ENCODE data around the gene XRCC4. TPM values are rescaled to one million over a fixed set of nuclear protein-coding genes. Genes with fewer than 3 reads are reported as not detected.

Gene XRCC4
- total and polyA plus RNA-seq, 9 of the 15 experiments (the other 6 are each of a cell fraction or from before 2014, with no cell fraction given), result 13.6 to 61.6 (median 22.4) TPM

- TF ChIP-seq PKNOX1 (IDR thresholded peaks at IDR 0.05), result peak; percentile 82
- TF ChIP-seq RAD51 (IDR thresholded peaks at IDR 0.05; ENCODE audit: borderline replicate concordance, low read depth), result no peak
- peak; percentile 27; the same call in 1 of the 2 replicates for TF ChIP-seq PBX2 (CRISPR knock-in tag; IDR thresholded peaks at IDR 0.05; ENCODE audit: low read depth)
- peak; percentile 97 for TF ChIP-seq PBX2 (tag; conservative IDR thresholded peaks at IDR 0.05; ENCODE audit: low read depth)
- TF ChIP-seq MEIS2 (IDR thresholded peaks at IDR 0.05; ENCODE audit: partially characterized antibody), result peak; percentile 98
- TF ChIP-seq FOXA1 (IDR thresholded peaks at IDR 0.05; ENCODE audit: borderline replicate concordance), result peak; percentile 82
- peak; percentile 79 for TF ChIP-seq NFIC (IDR thresholded peaks at IDR 0.05)
- peak; percentile 35; the same call in 1 of the 2 replicates for TF ChIP-seq SOX6 (IDR thresholded peaks at IDR 0.05)
- peak; percentile 65; the same call in 1 of the 2 replicates for TF ChIP-seq SMARCE1 (IDR thresholded peaks at IDR 0.05)
Observed at GRCh38 chr5:83265318-83265717, 188.0 kb downstream of the XRCC4 start (continued).

- FAIRE-seq, result no peak
- Histone ChIP-seq H3K4me2 (ENCODE audit: insufficient read depth, low read length) (no peak overlapping the region), H3K9me3 (replicated peaks; ENCODE audit: control insufficient read depth, insufficient read depth, low read depth, low read length) (no peaks in the 10 kb centered on the region), H3K4me3 (no peak overlapping the region), H4K20me1 (replicated peaks; ENCODE audit: control insufficient read depth, insufficient read depth, low read length) (no peaks in the 10 kb centered on the region), H3K9me1 (ENCODE audit: control insufficient read depth, insufficient read depth, low read length) (no peaks in the 10 kb centered on the region), H3K36me3 (ENCODE audit: control insufficient read depth, insufficient read depth, low read length) (no peaks in the 10 kb centered on the region), H3K79me2 (ENCODE audit: control insufficient read depth, insufficient read depth, low read length) (no peaks in the 10 kb centered on the region), H3K27ac (ENCODE audit: extremely low read depth, low read depth, low read length) (no peak overlapping the region), H3K27me3 (ENCODE audit: control insufficient read depth in 2 of 2, insufficient read depth in 2 of 2, low read length in 2 of 2) (no peaks in the 10 kb centered on the region), H3K4me1 (replicated peaks in 1 of 2; ENCODE audit: control insufficient read depth in 2 of 2, insufficient read depth in 2 of 2, low read length in 2 of 2) (no peaks in the 10 kb centered on the region), H3K9ac (ENCODE audit: insufficient read depth in 1 of 2, low read depth in 2 of 2, low read length in 2 of 2) (no peak overlapping the region), H2AFZ (ENCODE audit: low read depth, low read length) (no peak overlapping the region)
- no TSS peak for BruUV-seq (replicated peaks)
- in situ Hi-C loops (cut with MboI), result no loop called here
- no peak for DNase-seq (ENCODE audit: extremely low read depth in 1 of 4, low spot score in 3 of 4)
- ChIA-PET CTCF (ENCODE audit: low intra/inter-chr PET ratio) (no interaction called here), POLR2A (no interaction called here)
- no peak for ATAC-seq
- intact Hi-C loops (cut with micrococcal nuclease), result no loop called here
- WGBS (ENCODE audit: insufficient coverage, low coverage, missing lambda C conversion rate), result 73% methylated on average over 1 of the region's 1 CpG
- TF ChIP-seq ZNF586 (CRISPR knock-in tag; conservative IDR thresholded peaks at IDR 0.05), result no peak
- TF ChIP-seq PREB (CRISPR knock-in tag; IDR thresholded peaks at IDR 0.05), result no peak
- no peak for TF ChIP-seq SMC3 (conservative IDR thresholded peaks at IDR 0.05; ENCODE audit: insufficient read depth, low read depth, low read length)
- no peak for TF ChIP-seq ZNF561 (CRISPR knock-in tag; conservative IDR thresholded peaks at IDR 0.05)
- TF ChIP-seq BMI1 (IDR thresholded peaks at IDR 0.05; ENCODE audit: low read length), result no peak
- TF ChIP-seq ZKSCAN8 (CRISPR knock-in tag; IDR thresholded peaks at IDR 0.05), result no peak
- TF ChIP-seq RAD21 (CRISPR knock-in tag; conservative IDR thresholded peaks at IDR 0.05 in 1 of 2, IDR thresholded peaks at IDR 0.05 in 1 of 2), result no peak
- no peak for TF ChIP-seq HEY1 (CRISPR knock-in tag; IDR thresholded peaks at IDR 0.05; ENCODE audit: borderline replicate concordance)
- TF ChIP-seq TOE1 (IDR thresholded peaks at IDR 0.05; ENCODE audit: borderline replicate concordance), result no peak
- TF ChIP-seq TOE1 (CRISPR knock-in tag; IDR thresholded peaks at IDR 0.05; ENCODE audit: borderline replicate concordance, low read depth), result no peak
Observed at GRCh38 chr5:83270311-83270710, 193.0 kb downstream of the XRCC4 start.
